SKM-1 (cell line): ENCODE results near the gene DIP2A.
"Not testable (repeated sequence)": the region's sequence is repeated elsewhere in the genome, so short reads cannot be mapped to it uniquely, and the experiment has no call there.

Experiments
- DNase-seq: peaks from one replicate; lab custom pipeline; 2025; ENCODE audit not compliant: unreplicated experiment; lab: John Stamatoyannopoulos, UW

DIP2A gene

GRCh38 chr21:46442938-46443337 lies 15.8 kb upstream of the DIP2A start:
- no peak for DNase-seq

GRCh38 chr21:46443910-46444309 lies 14.8 kb upstream of the DIP2A start:
- DNase-seq: no peak

DNA sequence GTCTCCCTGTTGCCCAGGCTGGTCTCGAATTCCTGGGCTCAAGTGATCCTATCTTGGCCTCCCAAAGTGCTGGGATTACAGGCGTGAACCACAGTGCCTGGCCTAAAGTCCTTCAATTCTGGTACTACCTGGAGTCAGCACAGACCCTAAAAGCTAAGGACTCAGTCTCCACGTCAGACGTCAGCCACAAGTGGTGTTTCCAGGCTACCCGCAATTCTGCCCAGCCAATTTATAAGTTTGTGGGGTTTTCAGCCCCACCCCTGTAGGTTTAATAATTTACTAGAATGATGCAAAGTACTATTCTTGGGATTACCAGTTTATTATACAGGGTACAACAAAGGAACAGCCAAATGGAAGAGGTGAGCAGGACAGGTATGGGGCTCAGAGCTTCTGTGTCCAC lies 10.6 kb upstream of the DIP2A start:
- DNase-seq: no peak

GRCh38 chr21:46448855-46449254 lies 9.8 kb upstream of the DIP2A start:
- DNase-seq: not testable (repeated sequence)

GRCh38 chr21:46452710-46453109 lies 6.0 kb upstream of the DIP2A start:
- DNase-seq: no peak

GRCh38 chr21:46454142-46454541 lies 4.5 kb upstream of the DIP2A start:
- no peak for DNase-seq

DNA sequence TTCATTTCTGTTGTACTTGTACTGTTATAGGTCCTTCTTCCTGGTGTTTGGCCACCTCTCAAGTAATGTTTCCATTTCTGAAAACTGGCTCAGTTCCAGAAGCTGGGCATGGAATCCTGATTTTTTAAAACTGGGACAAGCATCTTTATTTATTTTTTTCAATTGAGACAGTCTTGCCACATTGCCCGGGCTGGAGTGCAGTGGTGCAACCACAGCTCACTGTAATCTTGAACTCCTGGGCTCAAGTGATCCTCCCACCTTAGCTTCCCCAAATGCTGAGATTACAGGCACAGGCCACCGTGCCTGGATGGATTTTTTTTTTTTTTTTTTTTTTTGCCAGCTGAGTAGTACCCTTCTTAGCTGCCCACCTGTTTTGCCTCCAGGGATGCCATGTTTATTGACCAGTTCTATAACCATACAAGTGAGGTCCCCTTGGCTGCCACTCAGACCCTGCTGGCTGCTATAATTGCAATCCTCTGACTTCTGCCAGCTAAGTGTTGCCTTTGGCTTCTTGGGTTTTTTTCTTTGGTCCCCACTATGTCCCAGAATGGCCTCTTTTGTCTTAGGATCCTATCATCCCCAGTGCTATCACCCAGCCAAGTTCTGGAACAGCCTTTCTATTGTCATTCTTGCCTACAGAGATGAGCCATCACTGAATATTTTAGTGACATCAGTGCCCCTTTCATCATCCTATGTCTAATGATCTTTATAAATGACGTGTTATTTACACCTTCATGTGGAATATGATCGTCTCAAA lies 3.9 kb upstream of the DIP2A start:
- no peak for DNase-seq

DNA sequence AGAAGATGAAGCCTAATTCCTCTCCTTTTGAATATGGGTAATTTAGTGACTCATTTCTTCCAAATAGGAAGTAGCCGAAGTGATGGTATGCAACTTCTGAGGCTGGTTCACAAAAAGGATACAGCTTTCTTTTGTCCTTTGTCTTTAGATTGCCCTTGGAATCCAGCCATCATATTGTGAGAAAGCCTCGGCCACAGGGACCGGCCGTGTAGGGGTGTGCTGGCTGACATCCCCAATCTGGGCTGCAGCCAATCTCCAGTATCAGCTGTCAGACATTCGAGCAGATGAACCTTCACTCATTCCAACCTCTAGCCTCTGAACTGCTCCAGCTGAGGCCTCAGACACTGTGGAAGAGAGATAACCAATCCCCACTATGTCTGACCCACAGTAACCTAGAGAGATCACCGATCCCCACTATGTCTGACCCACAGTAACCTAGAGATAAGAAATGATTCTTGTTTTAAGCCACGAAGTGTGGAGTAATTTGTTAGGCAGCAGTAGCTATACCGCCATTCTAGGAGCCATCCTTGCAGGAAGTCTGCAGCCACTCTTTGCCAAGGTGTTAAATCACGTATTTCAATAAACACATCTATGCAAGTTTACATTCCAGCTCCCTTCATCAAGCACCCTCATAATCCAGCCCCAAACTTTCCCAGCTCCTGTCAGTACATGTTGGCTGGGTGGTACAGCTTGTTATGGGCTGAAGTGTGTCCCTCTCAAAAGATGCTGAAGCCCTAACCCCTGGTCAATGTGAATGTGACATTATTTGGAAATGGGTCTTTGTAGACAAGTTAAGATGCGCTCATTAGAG lies 2.9 kb upstream of the DIP2A start:
- no peak for DNase-seq

DNA sequence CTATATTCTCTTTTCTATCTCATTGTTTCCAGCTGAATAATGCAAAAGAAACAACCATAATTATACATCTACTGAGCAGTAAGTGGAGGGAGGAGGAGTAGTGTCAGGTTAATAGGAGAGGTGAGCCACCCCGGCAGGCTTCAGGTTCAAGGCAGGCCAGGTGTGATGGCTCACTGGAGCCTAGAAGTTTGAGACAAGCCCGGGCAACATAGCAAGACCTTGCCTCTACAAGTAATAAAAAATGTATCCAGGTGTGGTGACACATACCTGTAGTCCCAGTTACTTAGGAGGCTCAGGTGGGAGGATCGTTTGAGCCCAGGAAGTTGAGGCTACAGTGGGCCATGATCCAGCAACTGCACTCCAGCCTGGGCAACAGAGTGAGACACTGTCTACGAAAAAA lies 1.9 kb upstream of the DIP2A start:
- DNase-seq: no peak

- DNase-seq: peak; percentile 36
Observed at GRCh38 chr21:46457801-46458314, 833 bp upstream of the DIP2A start.

- no peak for DNase-seq
Observed at GRCh38 chr21:46459024-46459355, 299 bp downstream of the DIP2A start.

GRCh38 chr21:46459356-46460112 lies 843 bp downstream of the DIP2A start:
- no peak for DNase-seq

- DNase-seq: no peak
Observed at GRCh38 chr21:46461909-46462308, 3.2 kb downstream of the DIP2A start.

- DNase-seq: not testable (repeated sequence)
Observed at GRCh38 chr21:46465153-46465552, 6.5 kb downstream of the DIP2A start.

GRCh38 chr21:46465651-46466050 lies 7.0 kb downstream of the DIP2A start:
- DNase-seq: no peak

DNA sequence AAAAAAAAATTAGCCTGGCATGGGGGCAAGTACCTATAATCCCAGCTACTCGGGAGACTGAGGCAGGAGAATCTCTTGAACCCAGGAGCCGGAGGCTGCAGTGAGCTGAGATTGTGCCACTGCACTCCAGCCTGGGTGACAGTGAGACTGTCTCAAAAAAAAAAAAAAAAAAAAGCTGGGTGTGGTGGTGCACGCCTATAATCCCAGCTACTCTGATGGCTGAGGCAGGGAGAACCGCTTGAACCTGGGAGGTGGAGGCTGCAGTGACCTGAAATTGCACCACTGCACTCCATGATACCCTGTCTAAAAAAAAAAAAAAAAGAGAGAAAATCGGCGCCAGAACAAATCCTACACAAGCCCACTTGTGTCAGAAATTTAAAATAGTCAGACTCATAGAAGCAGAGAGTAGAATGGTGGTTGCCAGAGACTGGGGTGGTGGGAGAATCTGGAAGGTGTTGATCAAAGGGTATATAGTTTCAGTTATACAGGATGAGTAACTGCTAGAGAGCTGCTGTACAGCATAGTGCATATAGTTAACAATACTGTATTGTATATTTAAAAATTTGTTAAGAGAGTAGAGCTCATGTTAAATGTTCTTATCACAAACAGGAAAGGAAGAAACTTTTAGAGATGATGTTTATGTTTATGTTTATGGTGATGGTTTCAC lies 9.6 kb downstream of the DIP2A start:
- no peak for DNase-seq

DNA sequence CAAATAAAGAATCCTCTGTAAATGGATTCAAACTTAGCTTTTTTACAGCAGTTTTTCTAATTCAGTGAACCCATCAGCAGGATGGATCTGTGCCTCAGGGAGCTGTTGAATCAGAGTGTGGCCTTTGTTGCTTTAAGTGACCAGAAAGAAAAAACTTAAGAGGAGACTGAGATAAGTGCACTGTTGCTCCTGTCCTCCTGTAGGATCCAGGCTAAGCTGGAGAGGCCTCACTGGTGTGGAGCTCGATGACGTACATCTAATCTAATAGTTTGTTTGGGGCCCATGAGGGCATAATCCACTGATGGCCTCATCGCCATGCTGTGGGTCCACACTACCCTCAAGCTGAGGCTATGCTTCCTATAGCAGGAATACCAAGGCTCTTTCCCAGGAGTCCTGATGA lies 10.6 kb downstream of the DIP2A start:
- no peak for DNase-seq

DNA sequence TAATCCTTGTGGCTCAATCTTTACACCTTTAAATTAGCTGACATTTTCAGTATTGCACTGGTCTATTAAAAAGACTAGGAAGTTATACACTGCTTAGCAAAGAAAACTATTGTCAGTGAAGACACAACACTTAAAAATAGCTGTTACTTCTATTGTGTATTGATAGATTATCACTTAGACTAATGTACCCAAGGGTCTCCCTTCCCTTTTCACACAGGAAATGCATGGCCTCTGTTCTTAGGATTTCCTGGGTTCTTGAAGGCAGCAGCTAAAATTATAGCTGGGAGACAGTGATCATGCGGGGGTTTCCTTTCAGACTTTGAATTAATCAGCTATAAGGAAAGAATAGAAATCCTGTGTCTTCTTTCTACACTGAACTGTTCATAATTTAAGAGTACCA lies 12.8 kb downstream of the DIP2A start:
- DNase-seq: no peak

DNA sequence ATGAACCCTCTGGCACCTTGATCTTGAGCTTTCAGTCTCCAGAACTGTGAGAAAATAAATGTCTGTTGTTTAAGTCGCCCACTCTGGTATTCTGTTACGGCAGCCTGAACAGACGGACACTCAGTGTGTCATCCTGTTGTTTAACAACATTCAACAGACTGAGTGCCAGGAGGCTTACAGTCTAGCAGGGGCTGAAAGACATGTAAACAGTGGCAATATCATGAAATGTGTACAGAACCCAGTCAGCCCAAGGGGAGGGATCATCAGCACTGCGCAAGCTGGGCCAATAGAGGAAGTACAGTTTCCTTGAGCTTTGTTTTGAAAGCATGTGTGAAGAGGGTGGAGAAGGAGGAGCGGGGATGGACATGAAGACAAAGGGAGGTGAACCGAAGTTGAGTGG lies 13.6 kb downstream of the DIP2A start:
- peak; percentile 36 for DNase-seq

GRCh38 chr21:46474382-46474781 lies 15.7 kb downstream of the DIP2A start:
- no peak for DNase-seq

GRCh38 chr21:46475296-46475695 lies 16.6 kb downstream of the DIP2A start:
- DNase-seq: no peak
